IMR-90 (cell line): ENCODE results near the gene MPP2. TPM values are rescaled to one million over a fixed set of nuclear protein-coding genes. Genes with fewer than 3 reads are reported as not detected.
A peak's percentile ranks its signal among the peaks of the same experiment; 100 is the strongest.

ENCODE experiments used
- ATAC-seq: fragments of 200-7000 bp; cut with Tn5 transposase; 2 replicates; pipeline ENCODE4 v1.9.1; 2020; ENCODE audit warnings: low read depth, mild to moderate bottlenecking, moderate library complexity
- BruUV-seq: library from RNA; stranded (reverse); fragments of 400-500 nt; replicated peaks from 2 replicates; lab custom pipeline; 2021; lab: Mats Ljungman, UMichigan
- CTCF ChIA-PET: fragments of 300-600 bp; formaldehyde crosslinking; extraction: SDS; loops from one replicate; lab custom pipeline; 2021; ENCODE audit warnings: antibody characterized with exemption; lab: Yijun Ruan, JAX
- POLR2A ChIA-PET: fragments of 300-600 bp; sonication (Branson Sonifier 250); formaldehyde crosslinking; loops from one replicate; lab custom pipeline; 2022; ENCODE audit warnings: antibody characterized with exemption; ENCODE audit not compliant: unreplicated experiment; lab: Charles Lee
- DNase-seq: peaks from one replicate; pipeline ENCODE4 v3.0.0; 2013
- H2AFZ ChIP-seq: replicated peaks from 2 replicates; pipeline ENCODE3; 2013; ENCODE audit warnings: low read length, mild to moderate bottlenecking; ENCODE audit not compliant: poor library complexity
- H2AK5ac ChIP-seq: 2 replicates; pipeline ENCODE4 v1.6.1; 2013; ENCODE audit warnings: low read depth, low read length, inconsistent platforms
- H2AK9ac ChIP-seq: replicated peaks from 2 replicates; pipeline ENCODE3; 2013; ENCODE audit warnings: mild to moderate bottlenecking, low read depth, low read length, moderate library complexity; ENCODE audit not compliant: poor library complexity
- H2BK120ac ChIP-seq: 2 replicates; pipeline ENCODE4 v1.6.1; 2013; ENCODE audit warnings: low read depth, low read length, inconsistent platforms
- H2BK15ac ChIP-seq: 3 replicates; pipeline ENCODE4 v1.6.1; 2013; ENCODE audit warnings: low read depth, low read length, inconsistent platforms
- H2BK20ac ChIP-seq: 2 replicates; pipeline ENCODE4 v1.6.1; 2013; ENCODE audit warnings: low read depth, mild to moderate bottlenecking, inconsistent platforms, low read length, moderate library complexity
- H2BK5ac ChIP-seq: 2 replicates; pipeline ENCODE4 v1.6.1; 2013; ENCODE audit warnings: mild to moderate bottlenecking, low read depth, low read length, inconsistent platforms; ENCODE audit not compliant: poor library complexity, severe bottlenecking
- H3K14ac ChIP-seq: replicated peaks from 2 replicates; pipeline ENCODE4 v1.6.1; 2013; ENCODE audit warnings: low read depth, low read length, inconsistent platforms
- H3K18ac ChIP-seq: 2 replicates; pipeline ENCODE4 v1.6.1; 2013; ENCODE audit warnings: low read depth, low read length, control low read depth
- H3K23ac ChIP-seq: 2 replicates; pipeline ENCODE4 v1.6.1; 2013; ENCODE audit warnings: low read depth, low read length, inconsistent platforms
- H3K27ac ChIP-seq: 2 replicates; pipeline ENCODE4 v1.5.1; 2013; ENCODE audit warnings: mild to moderate bottlenecking, control low read depth, low read length; ENCODE audit not compliant: insufficient read depth
- H3K27me3 ChIP-seq: 2 replicates; pipeline ENCODE4 v1.6.1; 2013; ENCODE audit warnings: low read length; ENCODE audit not compliant: control insufficient read depth, insufficient read depth
- H3K36me3 ChIP-seq: 2 replicates; pipeline ENCODE4 v1.6.1; 2013; ENCODE audit warnings: low read length, mixed read lengths; ENCODE audit not compliant: control insufficient read depth, insufficient read depth
- H3K4ac ChIP-seq: 2 replicates; pipeline ENCODE4 v1.6.1; 2013; ENCODE audit warnings: low read depth, low read length, inconsistent platforms
- H3K4me1 ChIP-seq: 2 replicates; pipeline ENCODE4 v1.6.1; 2013; ENCODE audit warnings: low read length, mixed read lengths; ENCODE audit not compliant: control insufficient read depth, insufficient read depth
- H3K4me2 ChIP-seq: 2 replicates; pipeline ENCODE4 v1.6.1; 2013; ENCODE audit warnings: low read depth, mild to moderate bottlenecking, control low read depth, low read length, moderate library complexity
- H3K4me3 ChIP-seq: 2 replicates; pipeline ENCODE4 v1.5.1; 2013; ENCODE audit warnings: low read depth, mild to moderate bottlenecking, control low read depth, low read length, moderate library complexity; ENCODE audit not compliant: insufficient read depth
- H3K56ac ChIP-seq: 2 replicates; pipeline ENCODE4 v1.6.1; 2013; ENCODE audit warnings: low read length, inconsistent platforms; ENCODE audit not compliant: insufficient read depth; ENCODE audit errors: extremely low read depth
- H3K79me1 ChIP-seq, 2 experiments: 2 replicates each; pipeline ENCODE4 v1.6.1; 2013; ENCODE audit warnings: low read length in 2 of 2, inconsistent platforms in 1 of 2, low read depth in 1 of 2
- H3K9ac ChIP-seq: 2 replicates; pipeline ENCODE4 v1.6.1; 2013; ENCODE audit warnings: low read depth, low read length, control low read depth
- H3K9me1 ChIP-seq: 2 replicates; pipeline ENCODE4 v1.6.1; 2013; ENCODE audit warnings: low read length, inconsistent platforms; ENCODE audit not compliant: insufficient read depth
- H3K9me3 ChIP-seq: 2 replicates; pipeline ENCODE4 v1.6.1; 2013; ENCODE audit warnings: low read length; ENCODE audit not compliant: control insufficient read depth, insufficient read depth
- H4K20me1 ChIP-seq: 2 replicates; pipeline ENCODE4 v1.6.1; 2013; ENCODE audit warnings: low read length, inconsistent platforms; ENCODE audit not compliant: insufficient read depth
- H4K5ac ChIP-seq: 2 replicates; pipeline ENCODE4 v1.6.1; 2013; ENCODE audit warnings: mild to moderate bottlenecking, low read depth, low read length, control low read depth
- H4K8ac ChIP-seq, 2 experiments: 2 replicates each; pipeline ENCODE4 v1.6.1; 2013; ENCODE audit warnings: low read depth in 2 of 2, low read length in 2 of 2, control low read depth in 1 of 2, inconsistent platforms in 1 of 2
- H4K91ac ChIP-seq: 2 replicates; pipeline ENCODE4 v1.6.1; 2013; ENCODE audit warnings: low read depth, low read length, inconsistent platforms; ENCODE audit not compliant: insufficient read depth
- CEBPB ChIP-seq: IDR thresholded peaks from 2 replicates; pipeline ENCODE4 v1.6.1; 2012; ENCODE audit warnings: low read depth, low read length, improper control_type of control experiment
- CHD1 ChIP-seq: IDR thresholded peaks from 2 replicates; pipeline ENCODE4 v1.6.1; 2012; ENCODE audit warnings: low read depth, low read length, improper control_type of control experiment
- FOS ChIP-seq: fragments of 150-350 bp; IDR thresholded peaks from 2 replicates; pipeline ENCODE4 v1.6.1; 2016; ENCODE audit warnings: low read depth, low read length
- MAFK ChIP-seq: IDR thresholded peaks from 2 replicates; pipeline ENCODE4 v1.6.1; 2012; ENCODE audit warnings: low read depth, low read length, improper control_type of control experiment
- MXI1 ChIP-seq: IDR thresholded peaks from 2 replicates; pipeline ENCODE4 v1.6.1; 2012; ENCODE audit warnings: low read depth, mild to moderate bottlenecking, low read length, moderate library complexity, borderline replicate concordance
- NFE2L2 ChIP-seq: fragments of 150-350 bp; IDR thresholded peaks from 2 replicates; pipeline ENCODE4 v1.6.1; 2016; ENCODE audit warnings: low read depth, mild to moderate bottlenecking, low read length
- POLR2A ChIP-seq: IDR thresholded peaks from 2 replicates; pipeline ENCODE4 v1.6.1; 2012; ENCODE audit warnings: mild to moderate bottlenecking, low read depth, low read length
- RAD21 ChIP-seq: IDR thresholded peaks from 2 replicates; pipeline ENCODE4 v1.6.1; 2012; ENCODE audit warnings: low read length, improper control_type of control experiment
- RCOR1 ChIP-seq: IDR thresholded peaks from 2 replicates; pipeline ENCODE4 v1.6.1; 2012; ENCODE audit warnings: mild to moderate bottlenecking, low read length, improper control_type of control experiment; ENCODE audit not compliant: insufficient replicate concordance
- RFX5 ChIP-seq: IDR thresholded peaks from 2 replicates; pipeline ENCODE4 v1.8.0; 2012; ENCODE audit warnings: low read depth, mild to moderate bottlenecking, low read length, moderate library complexity
- SMC3 ChIP-seq: fragments of 150-350 bp; IDR thresholded peaks from 2 replicates; pipeline ENCODE4 v1.6.1; 2016; ENCODE audit warnings: low read depth, mild to moderate bottlenecking, antibody characterized with exemption, low read length, moderate library complexity
- WGBS, 2 experiments: methylation state at CpG; one replicate each; pipeline versions ENCODE4 v1.1.5 to v1.1.7; 2013; ENCODE audit warnings: missing lambda C conversion rate in 2 of 2; ENCODE audit not compliant: insufficient read length in 1 of 2; ENCODE audit errors: extremely low coverage in 2 of 2; 5-methylcytosine and 5-hydroxymethylcytosine counted together
- dilution Hi-C: fragments of 300-500 bp; cut with HindIII; formaldehyde crosslinking; loops from one replicate; pipeline ENCODE4 v1.14.3; 2018; ENCODE audit warnings: low sequenced_read_pairs; ENCODE audit not compliant: unreplicated experiment
- in situ Hi-C: fragments of 300-500 bp; cut with MboI; formaldehyde crosslinking; loops from 3 replicates; pipeline ENCODE4 v1.14.3; 2019; ENCODE audit warnings: low sequenced_read_pairs, inconsistent platforms, mixed read lengths
- intact Hi-C: fragments of 100-400 bp; cut with micrococcal nuclease; formaldehyde crosslinking; loops from 2 replicates; pipeline ENCODE4 v1.10.0; 2022
- polyA plus RNA-seq, 3 experiments: library from polyadenylated mRNA; depleted of rRNA; stranded (reverse); fragments of >200 nt; gene quantifications; 2 replicates each; pipeline ENCODE4 v1.2.3, GENCODE V29; 2012; ENCODE audit warnings: low replicate concordance in 1 of 3
- total RNA-seq: library from RNA; depleted of rRNA; stranded (reverse); fragments of >200 nt; gene quantifications from 2 replicates; pipeline ENCODE4 v1.2.3, GENCODE V29; 2012
- TF ChIP-seq, protein P1 (sequence below): fragments of 150-350 bp; IDR thresholded peaks from 2 replicates; pipeline ENCODE4 v1.6.1; 2017; ENCODE audit warnings: mild to moderate bottlenecking, antibody characterized with exemption, low read length, low read depth

MPP2 gene
- total and polyA plus RNA-seq, 2 of the 4 experiments (the other 2 are of a cell fraction), result 3.2 to 3.8 TPM

DNA sequence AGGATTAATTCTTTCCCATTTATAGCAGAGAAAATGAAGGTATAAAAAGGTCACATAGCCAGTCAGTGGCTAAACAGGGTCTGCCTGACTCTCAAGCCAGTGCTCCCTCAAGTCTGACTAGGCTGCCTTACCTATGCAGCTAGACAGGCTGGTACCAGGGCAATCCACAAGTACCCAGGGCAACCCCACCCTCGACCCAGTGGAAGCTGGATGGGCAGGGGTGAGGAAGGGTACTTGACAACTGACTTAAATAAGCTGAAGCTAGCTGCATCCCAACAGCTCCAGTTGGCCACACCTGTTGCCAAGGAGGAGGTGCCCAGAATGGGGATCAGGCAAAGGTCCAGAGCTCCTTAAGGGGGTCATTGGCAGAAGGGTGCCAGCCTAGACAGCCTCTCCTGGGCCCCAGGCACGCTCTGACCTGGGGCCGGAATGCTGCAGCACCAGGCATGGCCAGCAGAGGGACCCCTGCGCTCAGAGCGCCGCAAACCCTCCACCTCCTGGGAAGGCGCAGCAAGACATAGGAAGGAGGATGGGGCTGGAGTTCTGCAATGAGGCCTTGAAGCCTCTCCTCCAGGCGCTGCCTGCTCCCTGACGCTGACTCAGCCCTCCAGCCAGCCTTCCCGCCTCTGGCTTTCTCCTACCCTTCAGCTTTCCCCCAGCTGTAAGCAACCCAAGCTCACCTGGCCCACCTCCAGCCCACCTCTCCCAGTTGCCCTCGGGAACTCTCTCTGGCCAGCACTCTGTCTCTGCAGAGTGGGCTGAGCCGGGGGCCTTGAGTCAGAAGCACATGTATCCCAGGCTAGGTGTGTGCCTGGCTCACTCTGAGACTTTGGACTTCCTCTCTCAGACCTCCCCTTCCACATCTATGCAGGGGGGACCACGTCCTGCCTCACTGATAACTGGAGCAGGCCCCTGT, 28.8 kb downstream of the MPP2 start (continued):
- no peak for TF ChIP-seq RCOR1
- peak; percentile 34; the same call in 1 of the 2 replicates for TF ChIP-seq MXI1

DNA sequence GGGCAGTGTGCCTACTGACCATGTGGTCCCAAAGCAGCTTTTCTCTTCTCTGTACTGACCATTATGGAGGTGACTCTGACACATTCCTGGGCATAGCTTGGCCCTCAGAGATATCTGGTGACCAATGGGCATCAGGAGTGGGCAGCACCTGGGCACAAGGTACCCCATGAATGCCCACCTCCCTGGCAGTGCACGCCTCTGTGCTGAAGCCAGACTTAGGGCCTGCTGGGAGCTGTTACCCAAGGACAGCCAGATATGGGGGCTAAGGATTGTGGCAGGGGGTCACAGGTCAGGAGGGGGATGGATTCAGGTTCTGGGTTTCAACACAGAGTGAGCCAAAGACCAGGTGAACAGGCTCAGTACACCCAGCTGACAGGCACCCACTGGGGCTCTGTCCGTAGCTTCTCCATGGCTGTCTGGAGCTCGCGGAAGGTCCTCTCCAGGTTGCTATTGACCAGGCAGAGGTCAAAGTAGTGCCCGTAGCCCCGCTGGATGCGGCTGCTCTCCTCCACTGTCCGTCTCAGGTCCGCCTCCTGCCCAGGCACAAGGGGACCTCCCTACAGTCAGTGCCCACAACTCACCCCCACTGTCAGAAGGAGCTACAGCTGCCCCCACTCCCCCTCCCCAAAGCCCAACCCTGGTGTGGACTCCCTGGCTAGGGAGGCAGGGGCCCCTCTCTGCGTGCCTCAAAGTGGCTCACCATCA, 29.7 kb downstream of the MPP2 start:
- Histone ChIP-seq H3K9me1 (no peaks in the 10 kb centered on the region), H3K36me3 (no peaks in the 10 kb centered on the region), H3K4me2 (no peak overlapping the region), H4K5ac (no peak overlapping the region), H2BK120ac (no peak overlapping the region), H3K14ac (no peak overlapping the region), H2BK15ac (no peak overlapping the region), H3K79me1 (no peaks in the 10 kb centered on the region), H2BK5ac (no peak overlapping the region), H2BK20ac (no peak overlapping the region), H2AK9ac (no peak overlapping the region), H3K4me3 (no peak overlapping the region), H3K9ac (no peak overlapping the region), H3K56ac (no peak overlapping the region), H3K27ac (no peak overlapping the region), H4K8ac (no peak overlapping the region), H3K4ac (no peak overlapping the region), H3K27me3 (peaks cover 16% of the 10 kb centered on the region), H3K4me1 (peaks cover 2% of the 10 kb centered on the region; the same call in 1 of the 2 replicates), H4K20me1 (no peaks in the 10 kb centered on the region), H2AK5ac (no peak overlapping the region), H3K23ac (no peak overlapping the region), H4K91ac (no peak overlapping the region), H3K18ac (no peak overlapping the region), H3K9me3 (no peaks in the 10 kb centered on the region), H2AFZ (no peak overlapping the region)
- dilution Hi-C loops, result no loop called here
- ATAC-seq, result no peak
- DNase-seq, result no peak
- ChIA-PET CTCF (interaction anchor here (0.9 to 2.1 kb wide), 5 partner anchors 12 to 29 kb away, joined by 3 to 8 read pairs (median 4); partner anchors contain the start of gene MPP2), POLR2A (no interaction called here)
- TF ChIP-seq POLR2A (no peak), CHD1 (no peak), RAD21 (no peak), CEBPB (no peak), RCOR1 (no peak), NFE2L2 (no peak), MAFK (no peak), FOS (no peak), SMC3 (no peak), RFX5 (no peak)
- TF ChIP-seq, protein P1, sequence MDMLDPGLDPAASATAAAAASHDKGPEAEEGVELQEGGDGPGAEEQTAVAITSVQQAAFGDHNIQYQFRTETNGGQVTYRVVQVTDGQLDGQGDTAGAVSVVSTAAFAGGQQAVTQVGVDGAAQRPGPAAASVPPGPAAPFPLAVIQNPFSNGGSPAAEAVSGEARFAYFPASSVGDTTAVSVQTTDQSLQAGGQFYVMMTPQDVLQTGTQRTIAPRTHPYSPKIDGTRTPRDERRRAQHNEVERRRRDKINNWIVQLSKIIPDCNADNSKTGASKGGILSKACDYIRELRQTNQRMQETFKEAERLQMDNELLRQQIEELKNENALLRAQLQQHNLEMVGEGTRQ, result no peak
- 93% methylated on average over 3 of the region's 10 CpGs; no CpG with 5 or more reads in 1 of the 2 experiments for WGBS, 2 experiments
- in situ Hi-C loops, result no loop called here
- BruUV-seq, result no TSS peak
- intact Hi-C loops, result loop anchor here (1.0 to 5.0 kb wide), 3 partner anchors 65 to 291 kb away; partner anchors contain the start of gene PPY
